Vagina (tissue), 2 donors: ENCODE measurements around the gene ASH1L.
"Not testable (repeated sequence)": the region's sequence is repeated elsewhere in the genome, so short reads cannot be mapped to it uniquely, and the experiment has no call there.

Experiments
- POLR2A ChIP-seq, 2 donors: fragments of 450-650 bp; IDR thresholded peaks; one replicate each; pipeline ENCODE4 v1.6.1; 2017; ENCODE audit warnings: antibody characterized with exemption in 2 of 2, mild to moderate bottlenecking in 2 of 2, moderate library complexity in 2 of 2
- TF ChIP-seq, protein P1 (sequence below), 3 experiments: fragments of 450-650 bp in 2 of 3; fragments of 200-600 bp in 1 of 3; sonication (generic) in 1 of 3; IDR thresholded peaks; one replicate each; pipeline ENCODE4 v1.5.1; 2017 to 2019; ENCODE audit warnings: antibody characterized with exemption in 3 of 3, mild to moderate bottlenecking in 2 of 3, moderate library complexity in 2 of 3

GRCh38 chr1:155599828-155600572 is 37.4 kb upstream of the ASH1L start:
- TF ChIP-seq, protein P1, sequence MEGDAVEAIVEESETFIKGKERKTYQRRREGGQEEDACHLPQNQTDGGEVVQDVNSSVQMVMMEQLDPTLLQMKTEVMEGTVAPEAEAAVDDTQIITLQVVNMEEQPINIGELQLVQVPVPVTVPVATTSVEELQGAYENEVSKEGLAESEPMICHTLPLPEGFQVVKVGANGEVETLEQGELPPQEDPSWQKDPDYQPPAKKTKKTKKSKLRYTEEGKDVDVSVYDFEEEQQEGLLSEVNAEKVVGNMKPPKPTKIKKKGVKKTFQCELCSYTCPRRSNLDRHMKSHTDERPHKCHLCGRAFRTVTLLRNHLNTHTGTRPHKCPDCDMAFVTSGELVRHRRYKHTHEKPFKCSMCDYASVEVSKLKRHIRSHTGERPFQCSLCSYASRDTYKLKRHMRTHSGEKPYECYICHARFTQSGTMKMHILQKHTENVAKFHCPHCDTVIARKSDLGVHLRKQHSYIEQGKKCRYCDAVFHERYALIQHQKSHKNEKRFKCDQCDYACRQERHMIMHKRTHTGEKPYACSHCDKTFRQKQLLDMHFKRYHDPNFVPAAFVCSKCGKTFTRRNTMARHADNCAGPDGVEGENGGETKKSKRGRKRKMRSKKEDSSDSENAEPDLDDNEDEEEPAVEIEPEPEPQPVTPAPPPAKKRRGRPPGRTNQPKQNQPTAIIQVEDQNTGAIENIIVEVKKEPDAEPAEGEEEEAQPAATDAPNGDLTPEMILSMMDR (IDR thresholded peaks at IDR 0.05): not testable (repeated sequence)
- TF ChIP-seq POLR2A (IDR thresholded peaks at IDR 0.05): not testable (repeated sequence)
